T-helper 17 cell (primary cell): ENCODE measurements around the gene SRRT. TPM values are rescaled to one million over a fixed set of nuclear protein-coding genes. Genes with fewer than 3 reads are reported as not detected.
"Not testable (repeated sequence)": the region's sequence is repeated elsewhere in the genome, so short reads cannot be mapped to it uniquely, and the experiment has no call there.

Source experiments
- ATAC-seq: fragments of 150-1000 bp; cut with Tn5 transposase; 2 replicates; pipeline ENCODE4 v1.10.0; 2021; ENCODE audit warnings: mild to moderate bottlenecking, moderate library complexity
- DNase-seq, 3 donors: peaks; one replicate each; pipeline versions ENCODE4 v3.0.0 to v3.0.0-alpha.2; 2020 to 2021
- H3K9me3 ChIP-seq: one replicate; pipeline ENCODE4 v1.7.0; 2013; ENCODE audit warnings: low read length, mild to moderate bottlenecking; ENCODE audit not compliant: control insufficient read depth, poor library complexity, severe bottlenecking
- H3K27ac Mint-ChIP-seq: one replicate; pipeline ENCODE4 v1.8.0; 2022; ENCODE audit warnings: mild to moderate bottlenecking, moderate library complexity, mixed read lengths
- H3K27me3 Mint-ChIP-seq: one replicate; pipeline ENCODE4 v1.8.0; 2022; ENCODE audit warnings: mixed read lengths
- H3K36me3 Mint-ChIP-seq: one replicate; pipeline ENCODE4 v1.8.0; 2022; ENCODE audit warnings: low read depth, mixed read lengths
- H3K4me1 Mint-ChIP-seq: one replicate; pipeline ENCODE4 v1.8.0; 2022; ENCODE audit warnings: mild to moderate bottlenecking, mixed read lengths
- H3K4me3 Mint-ChIP-seq: one replicate; pipeline ENCODE4 v1.8.0; 2022; ENCODE audit warnings: mild to moderate bottlenecking, moderate library complexity, mixed read lengths
- total RNA-seq, 4 donors: library from RNA in 2 of 4; stranded (reverse) in 2 of 4; gene quantifications; one replicate each; pipeline ENCODE4 v1.2.3 and lab custom pipeline; 2022 to 2026

Gene SRRT
- total RNA-seq, 2 donors from 2014 or later: 246 to 255 TPM

GRCh38 chr7:100933734-100934133 lies 58.8 kb downstream of the SRRT start:
- Mint-ChIP-seq H3K27ac (no peak overlapping the region), H3K36me3 (no peaks in the 10 kb centered on the region), H3K4me3 (no peak overlapping the region), H3K4me1 (no peaks in the 10 kb centered on the region), H3K27me3 (peaks cover 15% of the 10 kb centered on the region)
- no peak for DNase-seq
- ATAC-seq: no peak
- H3K9me3 ChIP-seq: no peaks in the 10 kb centered on the region

GRCh38 chr7:100935381-100935780 lies 60.5 kb downstream of the SRRT start:
- not testable (repeated sequence) for DNase-seq, ATAC-seq, H3K4me1 Mint-ChIP-seq, H3K9me3 ChIP-seq, H3K4me3 Mint-ChIP-seq, H3K27me3 Mint-ChIP-seq, H3K27ac Mint-ChIP-seq, H3K36me3 Mint-ChIP-seq

GRCh38 chr7:100936167-100936566 lies 61.3 kb downstream of the SRRT start:
- H3K4me1 Mint-ChIP-seq, ATAC-seq, DNase-seq, H3K27ac Mint-ChIP-seq, H3K4me3 Mint-ChIP-seq, H3K27me3 Mint-ChIP-seq, H3K9me3 ChIP-seq, H3K36me3 Mint-ChIP-seq: not testable (repeated sequence)

Other genes with a start within 250 kb of the SRRT start
- 1 to 10 TPM; 4.5 to 6.1 TPM for gene TFR2, start 233.6 kb upstream of the SRRT start, total RNA-seq
- gene ACTL6B, start 218.7 kb upstream of the SRRT start, total RNA-seq: not detected
- gene GNB2, start 201.4 kb upstream of the SRRT start, total RNA-seq: 100 to 1,000 TPM; 140 to 161 TPM
- gene GIGYF1, start 180.9 kb upstream of the SRRT start, total RNA-seq: 10 to 100 TPM; 70.3 to 71.5 TPM
- 10 to 100 TPM; 10.1 to 12.4 TPM for gene POP7, start 169.0 kb upstream of the SRRT start, total RNA-seq
- gene EPO, start 154.6 kb upstream of the SRRT start, total RNA-seq: not detected
- not detected for gene ZAN, start 141.5 kb upstream of the SRRT start, total RNA-seq
- 1 to 10 TPM; 4.7 to 6.6 TPM for gene EPHB4, start 47.6 kb upstream of the SRRT start, total RNA-seq
- 10 to 100 TPM; 43.9 to 50.9 TPM for gene SLC12A9, start 22.4 kb upstream of the SRRT start, total RNA-seq
- 1 to 10 TPM; 8.5 to 9.8 TPM for gene TRIP6, start 7.7 kb upstream of the SRRT start, total RNA-seq
- 1 to 10 TPM; 1.6 to 2.2 TPM for gene UFSP1, start 14.6 kb downstream of the SRRT start, total RNA-seq
- under 1 TPM; 0.21 to 0.25 TPM for gene ACHE, start 20.8 kb downstream of the SRRT start, total RNA-seq
- gene MUC3A, start 74.4 kb downstream of the SRRT start, total RNA-seq: not detected
- gene MUC12, start 94.5 kb downstream of the SRRT start, total RNA-seq: 1 to 10 TPM in 1 of 2 donors, not detected in 1; 1.1 TPM
- gene MUC17, start 145.0 kb downstream of the SRRT start, total RNA-seq: not detected
- gene TRIM56, start 210.4 kb downstream of the SRRT start, total RNA-seq: 10 to 100 TPM; 38.4 to 46.6 TPM